Panc1 (cell line): ENCODE data around the gene PPP2R2B.

ENCODE experiments used
- CTCF ChIP-seq: fragments of 450-650 bp; IDR thresholded peaks from 2 replicates; pipeline ENCODE4 v1.5.1; 2017; ENCODE audit warnings: mild to moderate bottlenecking
- POLR2AphosphoS5 ChIP-seq: IDR thresholded peaks from 2 replicates; pipeline ENCODE4 v1.6.1; 2012; ENCODE audit warnings: mild to moderate bottlenecking, low read depth, low read length, moderate library complexity

DNA sequence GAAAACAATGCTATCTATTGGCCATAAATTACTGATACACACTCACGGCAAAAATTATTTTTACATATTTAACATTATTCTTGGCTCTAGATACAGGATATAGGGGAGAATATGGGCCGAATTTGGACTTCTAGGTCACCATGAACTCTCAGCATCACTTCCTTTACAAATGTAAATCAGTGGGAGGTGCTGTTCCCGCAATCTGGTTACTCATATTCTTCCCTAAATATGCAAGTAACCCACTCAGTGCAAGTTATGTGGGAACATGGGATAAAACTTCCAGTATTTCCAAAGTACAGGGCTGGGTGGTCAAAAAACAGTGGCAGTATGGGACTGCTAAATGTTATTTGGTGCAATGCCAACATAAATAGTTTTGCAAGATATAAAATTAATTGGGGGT lies 145.6 kb downstream of the PPP2R2B start:
- no peak for TF ChIP-seq CTCF
- TF ChIP-seq POLR2AphosphoS5: no peak
